Cardiac muscle cell (in vitro differentiated cells and primary cell): ENCODE data around the gene NIPAL1. TPM values are rescaled to one million over a fixed set of nuclear protein-coding genes. Genes with fewer than 3 reads are reported as not detected.
A peak's percentile ranks its signal among the peaks of the same experiment; 100 is the strongest.
"Not testable (repeated sequence)": the region's sequence is repeated elsewhere in the genome, so short reads cannot be mapped to it uniquely, and the experiment has no call there.

ENCODE experiments used
- DNase-seq, 2 donors: peaks; one replicate each; pipeline versions ENCODE4 v3.0.0 to v3.0.0-alpha.2; 2010 to 2017; ENCODE audit warnings: low read depth in 1 of 2, low spot score in 1 of 2
- H3K27ac ChIP-seq: fragments of 200-600 bp; sonication (generic); 2 replicates; pipeline ENCODE4 v1.5.1; 2016
- H3K27me3 ChIP-seq: fragments of 200-600 bp; sonication (generic); 2 replicates; pipeline ENCODE4 v1.6.0; 2016; ENCODE audit warnings: control low read depth
- H3K36me3 ChIP-seq: fragments of 200-600 bp; sonication (generic); 2 replicates; pipeline ENCODE4 v1.5.1; 2016; ENCODE audit warnings: control low read depth
- H3K4me1 ChIP-seq: fragments of 200-600 bp; sonication (generic); 2 replicates; pipeline ENCODE4 v1.8.1; 2017; ENCODE audit warnings: low read depth, mild to moderate bottlenecking, mixed run types
- H3K4me3 ChIP-seq: fragments of 200-600 bp; sonication (generic); 2 replicates; pipeline ENCODE4 v1.5.1; 2016; ENCODE audit warnings: mild to moderate bottlenecking
- H3K9me3 ChIP-seq: fragments of 200-600 bp; sonication (generic); 2 replicates; pipeline ENCODE4 v1.5.1; 2017; ENCODE audit warnings: low read depth, mild to moderate bottlenecking, control low read depth
- CTCF ChIP-seq: IDR thresholded peaks from 2 replicates; pipeline ENCODE4 v1.5.1; 2012; ENCODE audit warnings: low read depth, mild to moderate bottlenecking, low read length
- polyA plus RNA-seq: library from polyadenylated mRNA; unstranded; fragments of >200 nt; fragmentation: Nextera tagmentation; extraction: Ambion mirVana; gene quantifications from 2 replicates; pipeline ENCODE4 v1.2.1, GENCODE V29; 2016
- total RNA-seq: library from RNA; depleted of rRNA; stranded (reverse); fragments of >200 nt; gene quantifications from 2 replicates; pipeline ENCODE4 v1.2.3, GENCODE V29; 2016

The NIPAL1 gene
- total and polyA plus RNA-seq, 2 experiments from 2014 or later: 2.1 to 8.5 TPM

GRCh38 chr4:48008021-48008596 is 8.5 kb upstream of the NIPAL1 start:
- Histone ChIP-seq H3K4me1 (no peaks in the 10 kb centered on the region), H3K36me3 (no peaks in the 10 kb centered on the region), H3K27ac (no peak overlapping the region), H3K4me3 (no peak overlapping the region), H3K9me3 (peaks cover 4% of the 10 kb centered on the region), H3K27me3 (no peaks in the 10 kb centered on the region)
- TF ChIP-seq CTCF: no peak
- peak in 1 of 2 donors; percentile 21 for DNase-seq

- not testable (repeated sequence) for H3K9me3 ChIP-seq, DNase-seq, H3K27ac ChIP-seq, H3K27me3 ChIP-seq, H3K4me1 ChIP-seq, H3K4me3 ChIP-seq, H3K36me3 ChIP-seq
Observed at GRCh38 chr4:48010906-48011305, 5.7 kb upstream of the NIPAL1 start.

- H3K27me3 ChIP-seq: no peaks in the 10 kb centered on the region
- no peak overlapping the region for H3K4me3 ChIP-seq
- no peaks in the 10 kb centered on the region for H3K36me3 ChIP-seq
- H3K4me1 ChIP-seq: no peaks in the 10 kb centered on the region
- no peak for TF ChIP-seq CTCF
- H3K9me3 ChIP-seq: peaks cover 4% of the 10 kb centered on the region
- no peak overlapping the region for H3K27ac ChIP-seq
- DNase-seq: no peak
Observed at GRCh38 chr4:48011722-48012121, 4.8 kb upstream of the NIPAL1 start.

GRCh38 chr4:48012824-48013223 is 3.7 kb upstream of the NIPAL1 start:
- peak in 1 of 2 donors; percentile 33 for DNase-seq
- H3K27ac ChIP-seq: no peak overlapping the region
- no peaks in the 10 kb centered on the region for H3K4me1 ChIP-seq
- H3K9me3 ChIP-seq: peaks cover 4% of the 10 kb centered on the region
- H3K27me3 ChIP-seq: peaks cover 1% of the 10 kb centered on the region
- H3K4me3 ChIP-seq: no peak overlapping the region
- H3K36me3 ChIP-seq: no peaks in the 10 kb centered on the region
- no peak for TF ChIP-seq CTCF

GRCh38 chr4:48015216-48015615 is 1.4 kb upstream of the NIPAL1 start:
- no peaks in the 10 kb centered on the region for H3K9me3 ChIP-seq
- no peaks in the 10 kb centered on the region for H3K4me1 ChIP-seq
- H3K36me3 ChIP-seq: no peaks in the 10 kb centered on the region
- DNase-seq: no peak
- no peak overlapping the region for H3K27ac ChIP-seq
- TF ChIP-seq CTCF: no peak
- H3K27me3 ChIP-seq: peaks cover 7% of the 10 kb centered on the region
- H3K4me3 ChIP-seq: no peak overlapping the region

GRCh38 chr4:48015678-48016077 is 894 bp upstream of the NIPAL1 start:
- Histone ChIP-seq H3K27me3 (peaks cover 7% of the 10 kb centered on the region), H3K4me3 (peak overlapping the region; percentile 83), H3K4me1 (no peaks in the 10 kb centered on the region), H3K36me3 (no peaks in the 10 kb centered on the region), H3K9me3 (no peaks in the 10 kb centered on the region), H3K27ac (no peak overlapping the region)
- DNase-seq: no peak
- no peak for TF ChIP-seq CTCF
